Neural progenitor cell (in vitro differentiated cells): Measurements from ENCODE around the gene VPS41.

ENCODE experiments used
- EZH2 ChIP-seq: fragments of 200-600 bp; sonication (generic); IDR thresholded peaks from 2 replicates; pipeline ENCODE4 v1.6.1; 2017; ENCODE audit warnings: antibody characterized with exemption, mild to moderate bottlenecking, moderate library complexity
- EZH2phosphoT487 ChIP-seq: fragments of 200-600 bp; sonication (generic); IDR thresholded peaks from 2 replicates; pipeline ENCODE4 v1.6.1; 2017; ENCODE audit warnings: antibody characterized with exemption
- TF ChIP-seq, protein P1 (sequence below): fragments of 200-600 bp; sonication (generic); IDR thresholded peaks from 2 replicates; pipeline ENCODE4 v1.5.1; 2017; ENCODE audit warnings: antibody characterized with exemption, mild to moderate bottlenecking

DNA sequence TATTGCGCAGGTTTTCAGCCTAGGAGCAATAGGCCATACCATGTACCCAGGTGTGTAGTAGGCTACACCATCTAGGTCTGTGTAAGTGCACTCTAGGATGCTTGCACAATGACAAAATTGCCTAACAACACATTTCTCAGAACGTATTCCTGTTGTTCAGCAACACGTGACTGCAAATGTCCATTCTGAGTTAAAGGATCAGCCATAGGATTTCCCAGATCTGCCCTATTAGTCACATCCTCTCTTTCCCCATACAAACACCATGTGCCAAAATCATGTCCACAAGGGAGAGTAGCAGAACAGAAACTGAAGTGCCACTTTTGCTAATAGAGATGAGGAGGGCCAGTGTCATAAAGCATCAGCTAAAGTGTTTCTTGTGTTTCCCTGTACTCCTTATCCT, 235.2 kb downstream of the VPS41 start:
- TF ChIP-seq, protein P1, sequence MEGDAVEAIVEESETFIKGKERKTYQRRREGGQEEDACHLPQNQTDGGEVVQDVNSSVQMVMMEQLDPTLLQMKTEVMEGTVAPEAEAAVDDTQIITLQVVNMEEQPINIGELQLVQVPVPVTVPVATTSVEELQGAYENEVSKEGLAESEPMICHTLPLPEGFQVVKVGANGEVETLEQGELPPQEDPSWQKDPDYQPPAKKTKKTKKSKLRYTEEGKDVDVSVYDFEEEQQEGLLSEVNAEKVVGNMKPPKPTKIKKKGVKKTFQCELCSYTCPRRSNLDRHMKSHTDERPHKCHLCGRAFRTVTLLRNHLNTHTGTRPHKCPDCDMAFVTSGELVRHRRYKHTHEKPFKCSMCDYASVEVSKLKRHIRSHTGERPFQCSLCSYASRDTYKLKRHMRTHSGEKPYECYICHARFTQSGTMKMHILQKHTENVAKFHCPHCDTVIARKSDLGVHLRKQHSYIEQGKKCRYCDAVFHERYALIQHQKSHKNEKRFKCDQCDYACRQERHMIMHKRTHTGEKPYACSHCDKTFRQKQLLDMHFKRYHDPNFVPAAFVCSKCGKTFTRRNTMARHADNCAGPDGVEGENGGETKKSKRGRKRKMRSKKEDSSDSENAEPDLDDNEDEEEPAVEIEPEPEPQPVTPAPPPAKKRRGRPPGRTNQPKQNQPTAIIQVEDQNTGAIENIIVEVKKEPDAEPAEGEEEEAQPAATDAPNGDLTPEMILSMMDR: no peak
- TF ChIP-seq EZH2 (no peak), EZH2phosphoT487 (no peak)
